Measurements from ENCODE around the gene SURF4. TPM values are rescaled to one million over a fixed set of nuclear protein-coding genes. Genes with fewer than 3 reads are reported as not detected.

The SURF4 gene
- total RNA-seq, 2 experiments from 2014 or later: 249 to 260 TPM

DNA sequence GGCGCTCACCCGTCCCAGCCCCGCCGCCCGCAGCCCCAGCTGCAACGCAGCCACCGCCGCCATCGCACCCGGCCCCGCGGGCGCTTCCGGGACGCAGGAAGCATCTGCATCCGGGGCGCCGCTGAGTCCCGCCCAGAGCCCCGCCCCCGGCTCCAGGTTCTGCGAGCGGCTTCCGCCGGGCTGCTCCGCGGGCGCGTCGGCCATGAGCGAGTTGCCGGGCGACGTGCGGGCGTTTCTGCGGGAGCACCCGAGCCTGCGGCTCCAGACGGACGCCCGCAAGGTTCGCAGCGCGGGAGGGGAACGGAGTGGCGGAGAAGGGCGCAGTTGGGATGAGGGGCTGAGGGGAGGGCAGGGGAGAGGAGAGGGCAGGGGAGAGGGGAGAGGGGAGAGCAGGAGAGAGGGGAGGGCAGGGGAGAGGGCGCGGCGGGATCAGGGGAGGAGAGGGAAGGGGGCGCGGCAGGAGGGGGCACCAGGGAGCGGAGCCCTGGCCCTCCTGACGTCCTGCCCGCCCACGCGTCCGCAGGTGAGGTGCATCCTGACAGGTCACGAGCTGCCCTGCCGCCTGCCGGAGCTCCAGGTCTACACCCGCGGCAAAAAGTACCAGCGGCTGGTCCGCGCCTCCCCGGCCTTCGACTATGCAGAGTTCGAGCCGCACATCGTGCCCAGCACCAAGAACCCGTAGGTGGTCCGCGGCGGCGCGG is 19.3 kb downstream of the SURF4 start, which contains the start of the genes SURF1 and SURF2:
TSS of gene SURF1 (minus strand) at position 97 of the 701 bp plus-strand sequence. CDS start at position 63, 34 bp downstream.
TSS of gene SURF2 (plus strand) at position 160 of the 701 bp plus-strand sequence. CDS start at position 203, 43 bp downstream.
- no peaks in the 10 kb centered on the region for H3K9me3 Mint-ChIP-seq
- peaks cover 53% of the 10 kb centered on the region for H3K4me1 Mint-ChIP-seq
- peak; percentile 93 for DNase-seq
- POLR2A ChIA-PET: interaction anchor here (0.5 to 8.5 kb wide), 9 partner anchors 8 to 60 kb away, joined by 3 to 277 read pairs (median 10); partner anchors contain the start of genes MED22, REXO4, RPL7A and STKLD1
- no peaks in the 10 kb centered on the region for H3K27me3 Mint-ChIP-seq
- peak within 1 kb of the TSS; percentile 85 for H3K4me3 Mint-ChIP-seq
- peaks cover 33% of the 10 kb centered on the region for H3K36me3 Mint-ChIP-seq (ENCODE audit: low read depth)
- CTCF ChIA-PET: interaction anchor here (0.6 to 5.9 kb wide), 10 partner anchors 8 to 334 kb away, joined by 3 to 59 read pairs (median 4); partner anchors contain the start of genes MED22 and RPL7A
- peak within 1 kb of the TSS; percentile 83 for H3K27ac Mint-ChIP-seq

GRCh38 chr9:133355881-133356357 is 19.9 kb downstream of the SURF4 start:
- Mint-ChIP-seq H3K4me3 (peak overlapping the region; percentile 85), H3K9me3 (no peaks in the 10 kb centered on the region), H3K27me3 (no peaks in the 10 kb centered on the region), H3K27ac (peak overlapping the region; percentile 83), H3K4me1 (peaks cover 52% of the 10 kb centered on the region), H3K36me3 (ENCODE audit: low read depth) (peaks cover 33% of the 10 kb centered on the region)
- ChIA-PET CTCF (interaction anchor here (1.1 to 5.9 kb wide), 6 partner anchors 17 to 170 kb away, joined by 3 to 59 read pairs (median 4); no protein-coding TSS in a partner anchor), POLR2A (interaction anchor here (0.6 to 8.5 kb wide), 9 partner anchors 8 to 61 kb away, joined by 3 to 277 read pairs (median 10); partner anchors contain the start of genes MED22, REXO4, RPL7A and STKLD1)
- no peak for DNase-seq

DNA sequence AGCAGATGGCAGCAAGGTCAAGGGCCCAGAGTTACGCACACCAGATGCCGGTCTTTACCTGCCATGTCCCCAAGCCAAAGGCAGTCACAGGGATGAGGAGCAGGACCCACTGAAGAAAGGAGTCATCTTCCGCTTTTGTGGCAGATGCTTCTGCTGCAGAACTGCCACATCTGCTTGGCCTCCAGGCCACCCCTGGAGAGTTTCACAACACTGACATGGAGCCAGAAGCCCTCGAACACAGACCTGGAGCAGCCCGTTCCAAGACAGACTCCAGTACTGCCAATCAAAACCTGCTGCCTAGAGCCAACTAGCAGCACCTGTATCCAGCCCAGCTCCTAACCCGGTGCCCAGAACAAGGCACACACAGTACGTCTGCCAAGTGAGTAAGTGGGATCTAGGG is 21.1 kb downstream of the SURF4 start:
- no peaks in the 10 kb centered on the region for H3K9me3 Mint-ChIP-seq
- H3K36me3 Mint-ChIP-seq (ENCODE audit: low read depth): peaks cover 40% of the 10 kb centered on the region
- peaks cover 59% of the 10 kb centered on the region for H3K4me1 Mint-ChIP-seq
- CTCF ChIA-PET: interaction anchor here (1.1 to 5.9 kb wide), 4 partner anchors 15 to 169 kb away, joined by 3 to 59 read pairs (median 4); no protein-coding TSS in a partner anchor
- H3K4me3 Mint-ChIP-seq: peak overlapping the region; percentile 85
- DNase-seq: no peak
- POLR2A ChIA-PET: interaction anchor here (1.1 to 8.5 kb wide), 4 partner anchors 9 to 19 kb away, joined by 3 to 277 read pairs (median 11); partner anchors contain the start of genes STKLD1 and SURF4
- H3K27me3 Mint-ChIP-seq: no peaks in the 10 kb centered on the region
- H3K27ac Mint-ChIP-seq: peak overlapping the region; percentile 35

DNA sequence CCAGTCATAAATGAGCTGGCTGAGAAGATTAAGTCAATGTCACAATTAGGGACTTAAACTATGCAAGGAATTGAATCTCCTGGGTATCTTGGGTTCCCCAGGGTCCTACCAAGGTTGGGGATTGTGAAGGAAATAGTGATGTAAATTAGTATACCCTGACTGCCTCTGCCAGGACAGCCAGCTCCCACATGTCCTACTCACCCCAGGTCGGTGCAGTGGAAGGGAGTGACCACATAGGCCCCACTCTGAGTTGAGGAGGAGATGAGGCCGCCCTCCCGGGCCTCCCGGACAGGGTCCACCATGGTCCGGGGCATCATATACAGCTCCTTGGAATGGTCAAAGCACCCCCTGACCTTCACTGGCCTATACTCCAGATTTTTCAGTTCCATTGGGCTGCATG is 22.3 kb downstream of the SURF4 start:
- Mint-ChIP-seq H3K4me1 (peaks cover 65% of the 10 kb centered on the region), H3K27ac (peak overlapping the region; percentile 1), H3K4me3 (no peak overlapping the region), H3K9me3 (no peaks in the 10 kb centered on the region), H3K36me3 (ENCODE audit: low read depth) (peaks cover 49% of the 10 kb centered on the region), H3K27me3 (no peaks in the 10 kb centered on the region)
- ChIA-PET POLR2A (interaction anchor here (1.9 to 8.5 kb wide), 2 partner anchors 10 to 20 kb away, joined by 6 to 277 read pairs; partner anchors contain the start of genes STKLD1 and SURF4), CTCF (interaction anchor here (1.1 to 5.9 kb wide), 2 partner anchors 13 to 19 kb away, joined by 3 to 59 read pairs; no protein-coding TSS in a partner anchor)
- no peak for DNase-seq

DNA sequence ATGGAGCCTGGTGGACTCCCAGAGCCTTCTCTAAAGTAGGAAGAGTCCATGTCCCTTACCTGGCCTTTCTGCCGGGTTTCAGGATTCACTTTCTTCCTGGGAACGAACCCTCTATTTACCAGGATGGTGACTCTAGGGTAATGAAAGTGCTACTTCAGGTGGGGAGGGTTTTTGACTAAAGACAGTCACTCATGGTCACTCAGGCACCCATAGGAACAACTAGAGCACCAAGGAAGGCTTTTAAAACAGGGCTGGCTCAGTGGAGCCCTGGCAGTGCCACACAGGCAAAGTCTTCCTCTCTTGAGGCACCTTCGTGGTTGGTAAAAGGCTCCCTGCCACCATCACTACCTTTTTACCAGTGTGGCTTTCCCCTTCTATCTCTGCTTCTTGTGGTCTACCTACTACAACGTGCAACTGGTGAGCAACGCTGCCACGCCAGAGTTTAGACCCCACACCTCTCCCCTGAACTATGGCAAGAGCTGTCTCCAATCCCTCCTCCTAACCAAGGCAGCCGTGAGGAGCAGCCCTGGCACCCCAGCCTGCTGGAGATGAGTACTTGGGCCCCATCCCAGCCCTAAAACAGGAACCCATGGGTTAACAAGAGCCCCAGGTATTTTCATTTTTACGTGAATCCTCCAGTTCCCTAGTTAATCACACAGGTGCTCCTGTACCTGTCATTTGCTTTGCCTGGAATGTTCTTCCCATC is 23.1 kb downstream of the SURF4 start:
- H3K27ac Mint-ChIP-seq: peak overlapping the region; percentile 33
- H3K4me1 Mint-ChIP-seq: peaks cover 60% of the 10 kb centered on the region
- POLR2A ChIA-PET: interaction anchor here (1.9 to 14.2 kb wide), 4 partner anchors 11 to 22 kb away, joined by 6 to 397 read pairs (median 146); partner anchors contain the start of genes STKLD1 and SURF4
- CTCF ChIA-PET: interaction anchor here (5.9 kb wide), 1 partner anchor 20 kb away, joined by 59 read pairs; no protein-coding TSS in a partner anchor
- DNase-seq: no peak
- H3K36me3 Mint-ChIP-seq (ENCODE audit: low read depth): peaks cover 56% of the 10 kb centered on the region
- no peak overlapping the region for H3K4me3 Mint-ChIP-seq
- H3K9me3 Mint-ChIP-seq: no peaks in the 10 kb centered on the region
- no peaks in the 10 kb centered on the region for H3K27me3 Mint-ChIP-seq

- H3K27ac Mint-ChIP-seq: peak overlapping the region; percentile 4
- ChIA-PET CTCF (interaction anchor here (1.4 to 2.7 kb wide), 3 partner anchors 10 to 165 kb away, joined by 4 to 24 read pairs (median 7); no protein-coding TSS in a partner anchor), POLR2A (interaction anchor here (1.3 to 14.2 kb wide), 4 partner anchors 9 to 23 kb away, joined by 3 to 397 read pairs (median 15); partner anchors contain the start of genes STKLD1 and SURF4)
- H3K4me1 Mint-ChIP-seq: peaks cover 55% of the 10 kb centered on the region
- peak; percentile 61 for DNase-seq
- H3K36me3 Mint-ChIP-seq (ENCODE audit: low read depth): peaks cover 56% of the 10 kb centered on the region
- H3K9me3 Mint-ChIP-seq: no peaks in the 10 kb centered on the region
- H3K27me3 Mint-ChIP-seq: no peaks in the 10 kb centered on the region
- H3K4me3 Mint-ChIP-seq: no peak overlapping the region
Measured at GRCh38 chr9:133351908-133352634, 23.8 kb downstream of the SURF4 start.

GRCh38 chr9:133351526-133351907 is 24.3 kb downstream of the SURF4 start:
- ChIA-PET POLR2A (interaction anchor here (1.3 to 14.2 kb wide), 4 partner anchors 9 to 23 kb away, joined by 3 to 397 read pairs (median 15); partner anchors contain the start of genes STKLD1 and SURF4), CTCF (interaction anchor here (0.8 to 2.7 kb wide), 5 partner anchors 10 to 229 kb away, joined by 3 to 24 read pairs (median 4); no protein-coding TSS in a partner anchor)
- peaks cover 56% of the 10 kb centered on the region for H3K36me3 Mint-ChIP-seq (ENCODE audit: low read depth)
- H3K9me3 Mint-ChIP-seq: no peaks in the 10 kb centered on the region
- H3K27ac Mint-ChIP-seq: no peak overlapping the region
- no peak for DNase-seq
- H3K4me1 Mint-ChIP-seq: peaks cover 59% of the 10 kb centered on the region
- H3K4me3 Mint-ChIP-seq: no peak overlapping the region
- H3K27me3 Mint-ChIP-seq: no peaks in the 10 kb centered on the region

GRCh38 chr9:133349965-133350616 is 25.8 kb downstream of the SURF4 start:
- DNase-seq: no peak
- ChIA-PET CTCF (interaction anchor here (1.0 to 3.3 kb wide), 7 partner anchors 8 to 206 kb away, joined by 3 to 24 read pairs (median 4); no protein-coding TSS in a partner anchor), POLR2A (interaction anchor here (0.6 to 14.2 kb wide), 10 partner anchors 7 to 319 kb away, joined by 3 to 397 read pairs (median 9); partner anchors contain the start of genes GTF3C5, STKLD1, SURF4 and SURF6)
- Mint-ChIP-seq H3K27ac (peak overlapping the region; percentile 86), H3K4me1 (peaks cover 61% of the 10 kb centered on the region), H3K9me3 (no peaks in the 10 kb centered on the region), H3K4me3 (peak overlapping the region; percentile 95), H3K27me3 (no peaks in the 10 kb centered on the region), H3K36me3 (ENCODE audit: low read depth) (peaks cover 63% of the 10 kb centered on the region)

DNA sequence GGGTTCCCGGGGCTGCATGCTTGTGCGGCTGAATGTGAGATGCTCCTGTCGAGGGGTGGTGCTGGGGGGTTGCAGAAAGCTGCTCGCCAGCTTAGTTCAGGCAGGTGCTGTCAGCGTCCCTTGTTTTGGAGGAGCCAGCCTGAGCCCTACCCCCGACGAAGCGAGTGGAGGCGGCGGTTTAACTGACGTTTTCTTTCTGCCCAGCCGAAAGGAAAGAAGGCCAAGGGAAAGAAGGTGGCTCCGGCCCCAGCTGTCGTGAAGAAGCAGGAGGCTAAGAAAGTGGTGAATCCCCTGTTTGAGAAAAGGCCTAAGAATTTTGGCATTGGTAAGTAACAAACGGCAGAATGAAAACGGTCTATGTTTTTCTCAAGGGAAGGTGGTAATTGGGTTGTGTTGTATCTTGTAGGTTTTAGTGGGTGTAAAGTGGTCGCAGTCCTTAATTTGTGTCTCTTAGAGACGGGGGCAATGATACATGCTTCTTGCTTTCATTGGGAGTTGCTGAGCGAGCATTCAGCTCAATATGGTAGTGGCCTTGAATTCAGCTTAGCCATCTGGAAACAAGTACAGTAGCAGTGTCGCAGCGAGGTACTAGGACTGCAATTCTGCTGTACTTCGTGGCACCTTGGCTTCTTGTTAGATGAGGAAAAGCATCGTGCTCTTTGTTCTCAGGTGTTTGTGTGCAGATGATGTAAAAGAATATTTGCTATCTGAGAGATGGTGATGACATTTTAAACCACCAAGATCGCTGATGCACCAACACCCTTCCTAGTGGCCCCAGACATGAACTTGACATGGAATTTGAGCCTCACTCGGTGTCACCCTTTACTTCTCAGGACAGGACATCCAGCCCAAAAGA is 26.9 kb downstream of the SURF4 start:
- ChIA-PET POLR2A (interaction anchor here (1.1 to 14.2 kb wide), 12 partner anchors 8 to 318 kb away, joined by 3 to 397 read pairs (median 13); partner anchors contain the start of genes GTF3C5, REXO4, STKLD1 and SURF1), CTCF (interaction anchor here (0.7 to 3.3 kb wide), 7 partner anchors 8 to 163 kb away, joined by 3 to 22 read pairs (median 7); partner anchors contain the start of genes SURF1 and SURF2)
- peak overlapping the region; percentile 86 for H3K27ac Mint-ChIP-seq
- H3K4me3 Mint-ChIP-seq: peak overlapping the region; percentile 95
- no peaks in the 10 kb centered on the region for H3K27me3 Mint-ChIP-seq
- H3K9me3 Mint-ChIP-seq: no peaks in the 10 kb centered on the region
- DNase-seq: no peak
- peaks cover 68% of the 10 kb centered on the region for H3K36me3 Mint-ChIP-seq (ENCODE audit: low read depth)
- peaks cover 56% of the 10 kb centered on the region for H3K4me1 Mint-ChIP-seq

- no peaks in the 10 kb centered on the region for H3K27me3 Mint-ChIP-seq
- CTCF ChIA-PET: interaction anchor here (0.7 to 3.3 kb wide), 8 partner anchors 9 to 162 kb away, joined by 3 to 22 read pairs (median 6); partner anchors contain the start of genes SURF1 and SURF2
Measured at GRCh38 chr9:133347985-133348717, 27.7 kb downstream of the SURF4 start, which contains the start of the genes MED22 and RPL7A. MED22 (minus strand) TSS chr9:133348131; CDS start chr9:133346662, 1,469 bp downstream. RPL7A (plus strand) TSS chr9:133348218; CDS start chr9:133348244, 26 bp downstream.

More at GRCh38 chr9:133347985-133348717, 27.7 kb downstream of the SURF4 start, which contains the start of the genes MED22 and RPL7A:
- Mint-ChIP-seq H3K27ac (peak within 1 kb of the TSS; percentile 86), H3K9me3 (no peaks in the 10 kb centered on the region), H3K36me3 (ENCODE audit: low read depth) (peaks cover 67% of the 10 kb centered on the region), H3K4me1 (peaks cover 54% of the 10 kb centered on the region), H3K4me3 (peak within 1 kb of the TSS; percentile 95)
- POLR2A ChIA-PET: interaction anchor here (0.6 to 14.2 kb wide), 18 partner anchors 8 to 317 kb away, joined by 3 to 397 read pairs (median 5); partner anchors contain the start of genes CACFD1, GTF3C5, REXO4 and SLC2A6
- DNase-seq: peak; percentile 95
